Embryonic facial prominence (tissue), 1 donor: Measurements from ENCODE around the gene GPS1.
A peak's percentile ranks its signal among the peaks of the same experiment; 100 is the strongest.

Experiments
- DNase-seq: peaks from one replicate; pipeline ENCODE4 v3.0.0-alpha.2; 2016; ENCODE audit errors: extremely low spot score

Gene GPS1

GRCh38 chr17:82014432-82014831 lies 37.3 kb upstream of the GPS1 start:
- DNase-seq: no peak

- DNase-seq: no peak
Measured at GRCh38 chr17:82014971-82015310, 36.8 kb upstream of the GPS1 start.

GRCh38 chr17:82015311-82015971 lies 36.3 kb upstream of the GPS1 start:
- DNase-seq: no peak

- DNase-seq: no peak
Measured at GRCh38 chr17:82016061-82016874, 35.4 kb upstream of the GPS1 start.

GRCh38 chr17:82016875-82017459 lies 34.7 kb upstream of the GPS1 start:
- no peak for DNase-seq

GRCh38 chr17:82017612-82018151 lies 34.0 kb upstream of the GPS1 start:
- no peak for DNase-seq

GRCh38 chr17:82018152-82018988 lies 33.3 kb upstream of the GPS1 start:
- no peak for DNase-seq

- no peak for DNase-seq
Measured at GRCh38 chr17:82018989-82019689, 32.6 kb upstream of the GPS1 start.

GRCh38 chr17:82019690-82020571 lies 31.8 kb upstream of the GPS1 start:
- no peak for DNase-seq

GRCh38 chr17:82020572-82021106 lies 31.1 kb upstream of the GPS1 start:
- DNase-seq: no peak

- DNase-seq: no peak
Measured at GRCh38 chr17:82021107-82021899, 30.4 kb upstream of the GPS1 start.

- DNase-seq: no peak
Measured at GRCh38 chr17:82021900-82022309, 29.8 kb upstream of the GPS1 start.

- DNase-seq: no peak
Measured at GRCh38 chr17:82022310-82022980, 29.3 kb upstream of the GPS1 start, which contains the start of gene CENPX. Gene CENPX (minus strand): TSS chr17:82022878. CDS start chr17:82022861, 17 bp downstream.

GRCh38 chr17:82022981-82023446 lies 28.7 kb upstream of the GPS1 start, which contains the start of gene LRRC45:
Gene LRRC45 (plus strand): TSS chr17:82023305. CDS start chr17:82023644, 339 bp downstream.
- peak; percentile 99 for DNase-seq

GRCh38 chr17:82023447-82024241 lies 28.1 kb upstream of the GPS1 start:
- no peak for DNase-seq

- no peak for DNase-seq
Measured at GRCh38 chr17:82024859-82025258, 26.8 kb upstream of the GPS1 start.

GRCh38 chr17:82025401-82026107 lies 26.1 kb upstream of the GPS1 start:
- DNase-seq: no peak
